GM12801 (cell line): ENCODE results near the gene SLC2A3.

Experiments used
- TF ChIP-seq, protein P1 (sequence below): IDR thresholded peaks from one replicate; pipeline ENCODE4 v1.5.1; 2011; ENCODE audit warnings: control low read depth; ENCODE audit not compliant: insufficient read length; ENCODE audit errors: extremely low read depth

SLC2A3 gene

DNA sequence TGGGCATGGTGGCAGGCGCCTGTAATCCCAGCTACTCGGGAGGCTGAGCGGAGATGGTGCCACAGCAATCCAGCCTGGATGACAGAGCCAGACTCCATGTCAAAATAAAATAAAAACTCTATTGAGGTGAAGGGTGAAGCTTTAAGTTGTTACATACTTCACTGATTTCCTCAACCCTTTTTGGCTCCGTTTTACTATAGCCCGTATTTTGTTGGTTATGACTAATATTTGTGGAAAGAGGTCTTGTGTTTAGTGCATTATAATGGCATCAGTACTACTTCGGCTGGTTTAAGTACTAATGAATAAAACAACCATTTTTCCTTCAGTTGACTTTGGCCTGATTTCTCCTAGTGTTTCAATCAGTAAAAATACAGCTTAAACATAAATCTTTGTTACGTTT is 36.2 kb downstream of the SLC2A3 start:
- TF ChIP-seq, protein P1, sequence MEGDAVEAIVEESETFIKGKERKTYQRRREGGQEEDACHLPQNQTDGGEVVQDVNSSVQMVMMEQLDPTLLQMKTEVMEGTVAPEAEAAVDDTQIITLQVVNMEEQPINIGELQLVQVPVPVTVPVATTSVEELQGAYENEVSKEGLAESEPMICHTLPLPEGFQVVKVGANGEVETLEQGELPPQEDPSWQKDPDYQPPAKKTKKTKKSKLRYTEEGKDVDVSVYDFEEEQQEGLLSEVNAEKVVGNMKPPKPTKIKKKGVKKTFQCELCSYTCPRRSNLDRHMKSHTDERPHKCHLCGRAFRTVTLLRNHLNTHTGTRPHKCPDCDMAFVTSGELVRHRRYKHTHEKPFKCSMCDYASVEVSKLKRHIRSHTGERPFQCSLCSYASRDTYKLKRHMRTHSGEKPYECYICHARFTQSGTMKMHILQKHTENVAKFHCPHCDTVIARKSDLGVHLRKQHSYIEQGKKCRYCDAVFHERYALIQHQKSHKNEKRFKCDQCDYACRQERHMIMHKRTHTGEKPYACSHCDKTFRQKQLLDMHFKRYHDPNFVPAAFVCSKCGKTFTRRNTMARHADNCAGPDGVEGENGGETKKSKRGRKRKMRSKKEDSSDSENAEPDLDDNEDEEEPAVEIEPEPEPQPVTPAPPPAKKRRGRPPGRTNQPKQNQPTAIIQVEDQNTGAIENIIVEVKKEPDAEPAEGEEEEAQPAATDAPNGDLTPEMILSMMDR, result no peak

DNA sequence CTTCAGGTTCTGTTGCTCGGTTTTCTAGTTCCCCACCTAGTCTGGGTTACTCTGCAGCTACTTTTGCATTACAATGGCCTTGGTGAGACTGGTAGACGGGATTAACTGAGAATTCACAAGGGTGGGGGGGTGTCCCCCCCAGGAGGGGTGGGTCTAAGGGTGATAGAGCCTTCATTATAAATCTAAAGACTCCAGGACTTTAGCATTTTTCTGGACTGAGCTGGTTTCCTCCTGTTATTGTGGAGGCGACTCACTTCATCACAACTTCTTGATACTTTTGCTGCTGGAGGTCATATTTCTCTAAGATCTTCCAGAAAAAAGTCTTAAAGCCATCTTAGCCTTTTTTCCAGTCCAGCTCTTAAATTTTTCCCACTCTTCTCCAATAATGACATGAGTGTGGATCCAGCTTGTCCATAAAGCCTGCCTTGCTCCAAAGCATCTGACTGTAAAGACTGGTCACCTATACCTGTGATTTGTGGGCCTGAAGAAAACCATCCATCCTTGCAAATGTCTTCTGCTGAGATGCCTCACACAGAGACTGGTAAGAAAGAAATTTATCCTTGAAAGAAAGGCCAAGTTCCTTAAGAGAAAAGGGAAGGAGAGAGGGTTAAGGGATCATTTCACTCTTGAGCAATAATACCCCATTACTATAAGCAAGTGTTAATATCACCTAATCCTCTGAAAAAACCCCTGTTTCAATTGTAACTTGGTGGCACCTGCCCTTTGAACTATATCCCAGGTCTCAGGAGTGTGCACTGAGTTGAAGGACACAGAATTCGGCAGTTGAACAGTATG is 43.6 kb downstream of the SLC2A3 start:
- TF ChIP-seq, protein P1, result no peak

DNA sequence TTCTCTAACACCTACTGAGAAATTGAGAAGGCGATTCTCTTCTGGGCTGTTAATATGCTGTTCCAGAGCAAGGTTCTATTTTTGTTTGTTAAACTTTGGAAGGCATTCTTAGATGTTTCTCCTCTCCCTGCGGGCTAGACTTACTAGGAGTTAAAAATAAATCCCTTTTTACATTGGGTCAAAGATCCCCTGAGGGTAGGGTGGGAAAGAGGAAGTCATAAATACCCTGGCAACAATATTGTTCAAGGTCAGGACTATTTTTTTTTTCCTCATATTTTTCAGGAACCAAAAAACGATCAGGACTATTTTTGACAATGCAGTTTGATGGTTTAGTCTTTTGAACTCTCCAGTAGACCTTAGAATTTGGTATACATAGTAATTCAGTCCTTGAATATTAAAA is 51.3 kb downstream of the SLC2A3 start:
- TF ChIP-seq, protein P1, result no peak

DNA sequence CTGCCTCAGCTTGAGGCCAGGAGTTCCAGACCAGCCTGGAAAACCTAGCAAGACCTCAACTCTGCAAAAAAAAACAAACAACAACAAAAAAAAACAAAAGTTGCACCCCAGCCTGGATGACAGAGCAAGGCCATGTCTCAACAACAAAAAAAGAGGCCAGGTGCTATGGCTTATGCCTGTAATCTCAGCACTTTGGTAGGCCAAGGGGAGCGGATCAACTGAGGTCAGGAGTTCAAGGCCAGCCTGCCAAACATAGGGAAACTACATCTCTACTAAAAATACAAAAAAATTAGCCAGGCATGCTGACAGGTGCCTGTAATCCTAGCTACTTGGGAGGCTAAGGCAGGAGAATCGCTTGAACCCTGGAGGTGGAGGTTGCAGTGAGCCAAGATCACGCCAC is 56.7 kb downstream of the SLC2A3 start:
- TF ChIP-seq, protein P1, result no peak

DNA sequence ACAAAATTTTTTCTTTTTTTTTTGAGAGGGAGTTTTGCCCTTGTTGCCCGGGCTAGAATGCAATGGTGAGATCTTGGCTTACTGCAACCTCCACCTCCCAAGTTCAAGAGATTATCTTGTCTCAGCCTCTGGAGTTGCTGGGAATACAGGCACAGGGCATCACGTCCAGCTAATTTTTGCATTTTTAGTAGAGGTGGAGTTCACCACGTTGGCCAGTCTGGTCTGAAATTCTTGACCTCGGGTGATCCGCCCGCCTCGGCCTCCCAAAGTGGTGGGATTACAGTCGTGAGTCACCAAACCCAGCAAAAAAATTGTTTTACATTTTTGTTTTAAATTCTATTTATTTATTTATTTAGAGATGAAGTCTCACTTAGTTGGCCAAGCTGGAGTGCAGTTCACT is 58.6 kb downstream of the SLC2A3 start:
- TF ChIP-seq, protein P1, result no peak

DNA sequence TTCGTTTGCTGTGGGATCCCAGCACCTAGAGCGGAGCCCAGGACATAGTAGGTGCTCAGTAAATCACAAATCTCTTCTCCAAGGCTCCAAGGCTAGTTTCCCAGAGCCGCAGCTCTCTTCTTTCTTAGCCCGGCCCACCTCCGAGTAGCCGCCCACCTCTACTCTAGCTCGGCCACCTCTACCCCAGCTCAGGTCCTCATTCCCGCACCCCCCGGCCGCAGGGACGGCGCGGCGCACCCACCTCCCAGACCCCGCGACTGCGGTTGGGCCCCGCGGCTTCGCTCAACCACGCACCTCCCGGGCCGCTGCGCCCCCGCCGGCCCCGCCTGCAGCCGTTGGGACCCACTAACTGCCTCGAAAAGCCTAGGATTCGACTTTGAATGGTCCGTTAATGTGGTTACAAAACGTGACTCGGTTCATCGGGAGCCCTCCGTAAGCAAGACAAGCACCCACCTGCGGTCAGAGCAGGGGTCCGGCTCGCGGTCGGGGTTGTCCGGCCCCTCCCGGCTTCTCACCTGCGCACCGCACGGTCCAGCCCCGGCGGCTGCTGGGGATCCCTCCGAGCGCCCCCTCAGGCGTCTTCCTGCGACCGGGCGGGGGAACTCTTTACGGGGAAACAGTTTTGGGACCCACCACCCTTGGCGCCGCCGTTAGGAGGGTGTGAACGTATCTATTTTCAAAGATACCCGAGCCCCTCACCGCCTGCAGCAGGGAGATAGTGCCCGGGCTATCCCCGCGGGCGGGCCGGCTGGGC is 63.2 kb downstream of the SLC2A3 start, which contains the start of gene SLC2A14:
Gene SLC2A14 (minus strand): TSS at position 350 of the 754 bp plus-strand sequence. CDS start 3,035 bp downstream, outside the sequence.
- TF ChIP-seq, protein P1, result no peak

DNA sequence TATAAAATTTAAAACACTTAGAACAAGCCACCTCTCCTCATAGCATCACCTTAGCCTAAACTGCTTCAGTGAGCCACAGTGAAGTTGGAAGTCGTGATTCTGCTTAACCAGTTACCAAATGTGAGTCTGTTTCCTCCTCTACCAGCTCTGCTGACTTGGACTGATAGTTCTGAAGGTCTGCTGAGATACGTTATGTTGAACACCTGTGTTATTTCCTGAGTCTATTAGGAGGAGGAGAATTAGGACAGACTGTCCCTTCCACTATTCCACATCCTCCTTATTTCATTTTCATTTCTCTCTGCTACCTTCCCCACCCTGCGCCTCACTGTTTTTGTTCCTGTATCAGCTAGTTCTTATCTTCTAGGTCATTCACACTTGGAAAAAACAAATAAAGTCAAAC is 65.7 kb downstream of the SLC2A3 start:
- TF ChIP-seq, protein P1, result no peak
